H9 (cell line): ENCODE measurements around the gene DPH2. TPM values are rescaled to one million over a fixed set of nuclear protein-coding genes. Genes with fewer than 3 reads are reported as not detected.

Experiments used
- DNase-seq: peaks from one replicate; pipeline ENCODE4 v3.0.0-alpha.2; 2017
- H2AFZ ChIP-seq: one replicate; pipeline ENCODE4 v1.6.1; 2013; ENCODE audit warnings: mild to moderate bottlenecking, low read length, control low read depth, moderate library complexity
- H2AK5ac ChIP-seq: 2 replicates; pipeline ENCODE4 v1.6.1; 2013; ENCODE audit warnings: low read length, control low read depth, mixed read lengths; ENCODE audit not compliant: insufficient read length
- H2BK120ac ChIP-seq: one replicate; pipeline ENCODE4 v1.6.1; 2013; ENCODE audit warnings: low read depth, mild to moderate bottlenecking, low read length, control low read depth, inconsistent platforms; ENCODE audit not compliant: poor library complexity, severe bottlenecking
- H2BK12ac ChIP-seq: 2 replicates; pipeline ENCODE4 v1.6.1; 2013; ENCODE audit warnings: low read length, control low read depth, mixed read lengths, low read depth; ENCODE audit not compliant: insufficient read length
- H2BK15ac ChIP-seq: 2 replicates; pipeline ENCODE4 v1.6.1; 2013; ENCODE audit warnings: low read depth, low read length, control low read depth
- H2BK20ac ChIP-seq: one replicate; pipeline ENCODE4 v1.6.1; 2013; ENCODE audit warnings: low read depth, mild to moderate bottlenecking, low read length, control low read depth, inconsistent platforms; ENCODE audit not compliant: poor library complexity, severe bottlenecking
- H2BK5ac ChIP-seq: 2 replicates; pipeline ENCODE4 v1.6.1; 2013; ENCODE audit warnings: low read length, control low read depth, mixed read lengths; ENCODE audit not compliant: insufficient read length
- H3K14ac ChIP-seq: 2 replicates; pipeline ENCODE4 v1.6.1; 2013; ENCODE audit warnings: low read length, control low read depth; ENCODE audit not compliant: insufficient read depth
- H3K18ac ChIP-seq: 2 replicates; pipeline ENCODE4 v1.6.1; 2013; ENCODE audit warnings: low read depth, mild to moderate bottlenecking, mixed read lengths, low read length, control low read depth; ENCODE audit not compliant: insufficient read length
- H3K23ac ChIP-seq: 2 replicates; pipeline ENCODE4 v1.6.1; 2013; ENCODE audit warnings: low read length, control low read depth, mixed read lengths, low read depth; ENCODE audit not compliant: insufficient read length
- H3K23me2 ChIP-seq: 2 replicates; pipeline ENCODE4 v1.6.1; 2013; ENCODE audit warnings: low read depth, mild to moderate bottlenecking, mixed read lengths, low read length, control low read depth; ENCODE audit not compliant: insufficient read length, poor library complexity, severe bottlenecking
- H3K27ac ChIP-seq: 2 replicates; pipeline ENCODE4 v1.5.1; 2013; ENCODE audit warnings: low read length, control low read depth, mixed read lengths, low read depth; ENCODE audit not compliant: insufficient read length
- H3K27me3 ChIP-seq: 2 replicates; pipeline ENCODE4 v1.6.1; 2013; ENCODE audit warnings: low read length, control low read depth, inconsistent platforms; ENCODE audit not compliant: insufficient read depth
- H3K4ac ChIP-seq: 2 replicates; pipeline ENCODE4 v1.6.1; 2013; ENCODE audit warnings: low read depth, mild to moderate bottlenecking, control low read depth, inconsistent platforms, low read length, moderate library complexity
- H3K4me1 ChIP-seq: 2 replicates; pipeline ENCODE4 v1.6.1; 2013; ENCODE audit warnings: low read length, control low read depth, inconsistent platforms; ENCODE audit not compliant: insufficient read depth
- H3K4me2 ChIP-seq: 2 replicates; pipeline ENCODE4 v1.6.1; 2013; ENCODE audit warnings: low read length, control low read depth, mixed read lengths; ENCODE audit not compliant: insufficient read length, insufficient read depth
- H3K56ac ChIP-seq: 2 replicates; pipeline ENCODE4 v1.6.1; 2013; ENCODE audit warnings: low read depth, mild to moderate bottlenecking, mixed read lengths, low read length, control low read depth; ENCODE audit not compliant: insufficient read length
- H3K79me1 ChIP-seq: 2 replicates; pipeline ENCODE4 v1.6.1; 2013; ENCODE audit warnings: low read depth, mild to moderate bottlenecking, moderate library complexity, low read length, control low read depth, inconsistent platforms; ENCODE audit not compliant: insufficient read depth, poor library complexity, severe bottlenecking
- H3K79me2 ChIP-seq: 2 replicates; pipeline ENCODE4 v1.6.1; 2013; ENCODE audit warnings: low read length, control low read depth, inconsistent platforms; ENCODE audit not compliant: insufficient read depth
- H3K9ac ChIP-seq: 2 replicates; pipeline ENCODE4 v1.6.1; 2013; ENCODE audit warnings: low read length, control low read depth, mixed read lengths; ENCODE audit not compliant: insufficient read length; ENCODE audit errors: extremely low read depth
- H3K9me3 ChIP-seq: one replicate; pipeline ENCODE4 v1.6.1; 2013; ENCODE audit warnings: low read depth, low read length, inconsistent platforms; ENCODE audit not compliant: control insufficient read depth
- H3T11ph ChIP-seq: one replicate; pipeline ENCODE4 v1.6.1; 2013; ENCODE audit warnings: mild to moderate bottlenecking, low read length, control low read depth, inconsistent platforms
- H4K20me1 ChIP-seq: one replicate; pipeline ENCODE4 v1.6.1; 2013; ENCODE audit not compliant: control insufficient read depth, insufficient read length, insufficient read depth
- H4K5ac ChIP-seq: 2 replicates; pipeline ENCODE4 v1.6.1; 2013; ENCODE audit warnings: low read depth, mild to moderate bottlenecking, mixed read lengths, low read length, control low read depth; ENCODE audit not compliant: insufficient read length
- H4K8ac ChIP-seq: replicated peaks from 2 replicates; pipeline ENCODE4 v1.6.1; 2013; ENCODE audit warnings: low read length, control low read depth, mixed read lengths, low read depth; ENCODE audit not compliant: insufficient read length
- H4K91ac ChIP-seq: 2 replicates; pipeline ENCODE4 v1.6.1; 2013; ENCODE audit warnings: low read depth, mild to moderate bottlenecking, moderate library complexity, mixed read lengths, low read length, control low read depth; ENCODE audit not compliant: insufficient read length
- H3K27ac Mint-ChIP-seq, 3 experiments: 2 replicates in 2 of 3; 3 replicates in 1 of 3; pipeline ENCODE4 v1.8.0; 2020 to 2021; ENCODE audit warnings: mixed read lengths in 3 of 3, mild to moderate bottlenecking in 1 of 3, moderate library complexity in 1 of 3
- H3K27me3 Mint-ChIP-seq: 2 replicates; pipeline ENCODE4 v1.8.0; 2021; ENCODE audit warnings: low read depth, mild to moderate bottlenecking, moderate library complexity, mixed read lengths
- H3K36me3 Mint-ChIP-seq, 3 experiments: 2 replicates in 2 of 3; 3 replicates in 1 of 3; pipeline ENCODE4 v1.8.0; 2020 to 2021; ENCODE audit warnings: low read depth in 3 of 3, mixed read lengths in 3 of 3; ENCODE audit not compliant: insufficient read depth in 1 of 3
- H3K4me1 Mint-ChIP-seq, 2 experiments: 2 replicates each; pipeline ENCODE4 v1.8.0; 2020; ENCODE audit warnings: mixed read lengths in 2 of 2
- H3K4me3 Mint-ChIP-seq, 2 experiments: 2 replicates in 1 of 2; 3 replicates in 1 of 2; pipeline ENCODE4 v1.8.0; 2020 to 2021; ENCODE audit warnings: mild to moderate bottlenecking in 2 of 2, mixed read lengths in 2 of 2, moderate library complexity in 1 of 2
- H3K9me3 Mint-ChIP-seq, 2 experiments: 2 replicates in 1 of 2; 3 replicates in 1 of 2; pipeline ENCODE4 v1.8.0; 2020; ENCODE audit warnings: mild to moderate bottlenecking in 2 of 2, mixed read lengths in 2 of 2, moderate library complexity in 1 of 2
- WGBS: extraction: QIAGEN DNeasy Blood & Tissue Kit; methylation state at CpG from one replicate; pipeline ENCODE4 v1.1.7; 2013; ENCODE audit warnings: missing lambda C conversion rate, low lambda C conversion rate, mixed read lengths; ENCODE audit not compliant: insufficient read length; ENCODE audit errors: extremely low coverage; 5-methylcytosine and 5-hydroxymethylcytosine counted together
- total RNA-seq: library from RNA; stranded (reverse); gene quantifications from 2 replicates; pipeline ENCODE4 v1.2.1, GENCODE V29; 2021
- TF ChIP-seq, protein P1 (sequence below): fragments of 200-600 bp; sonication (generic); conservative IDR thresholded peaks from 3 replicates; pipeline ENCODE4 v1.8.0; 2021; ENCODE audit warnings: antibody characterized with exemption, mild to moderate bottlenecking

DPH2 gene
- total RNA-seq, 1 experiment from 2014 or later: 74.4 TPM

DNA sequence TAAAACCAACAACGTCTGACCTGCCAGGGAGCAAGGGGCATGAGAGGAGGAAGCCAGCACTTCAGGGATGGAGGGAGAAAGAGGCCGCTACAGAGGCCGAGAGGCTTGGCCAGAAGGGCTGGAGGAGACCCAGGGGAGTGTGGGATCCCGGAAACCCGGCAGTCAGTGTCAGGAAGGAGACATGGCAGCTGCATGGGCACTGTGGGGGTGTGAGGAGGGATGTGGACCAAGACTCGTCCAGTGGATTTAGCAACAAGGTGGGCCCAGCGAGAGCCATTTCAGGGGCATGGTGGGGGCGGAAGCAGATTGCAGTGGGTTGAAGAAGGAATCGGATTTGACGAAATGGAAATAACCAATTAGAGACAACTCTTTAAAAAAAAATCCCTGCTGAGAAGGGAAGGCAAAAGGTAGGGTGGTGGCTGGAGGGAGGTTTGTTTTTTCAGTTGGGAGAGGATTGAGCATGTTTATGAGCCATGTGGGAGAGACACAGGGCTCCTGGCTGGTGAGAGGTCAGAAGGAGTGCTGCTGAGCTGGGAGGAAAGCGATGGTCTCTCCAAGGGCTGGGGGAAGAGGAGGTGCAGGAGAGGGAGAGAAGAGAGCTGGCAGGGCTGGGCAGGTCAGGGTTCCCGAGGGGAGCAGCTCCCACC lies 13.6 kb downstream of the DPH2 start:
- Mint-ChIP-seq H3K27ac (peak overlapping the region in 1 of 3 experiments; percentile 36; a peak in 2 of 7 replicates), H3K9me3 (no peaks in the 10 kb centered on the region; a peak in 1 of 5 replicates), H3K4me1 (peaks cover 13 to 14% of the 10 kb centered on the region in 2 experiments), H3K36me3 (peaks cover 16 to 52% (median 47%) of the 10 kb centered on the region in 3 experiments; a peak in 6 of 7 replicates), H3K4me3 (no peak overlapping the region; a peak in 1 of 5 replicates), H3K27me3 (no peaks in the 10 kb centered on the region; the same call in 1 of the 2 replicates)
- Histone ChIP-seq H3K79me1 (no peaks in the 10 kb centered on the region), H2AFZ (no peak overlapping the region), H3K27ac (no peak overlapping the region), H2BK120ac (no peak overlapping the region), H3K23ac (no peak overlapping the region), H3K18ac (no peak overlapping the region), H3K9ac (no peak overlapping the region), H2AK5ac (no peak overlapping the region), H3K4me1 (peaks cover 3% of the 10 kb centered on the region; the same call in 1 of the 2 replicates), H3K9me3 (no peaks in the 10 kb centered on the region), H4K20me1 (no peaks in the 10 kb centered on the region), H3K27me3 (no peaks in the 10 kb centered on the region), H3K14ac (no peak overlapping the region), H4K91ac (no peak overlapping the region), H4K5ac (no peak overlapping the region), H3T11ph (no peak overlapping the region), H2BK12ac (no peak overlapping the region), H3K79me2 (no peaks in the 10 kb centered on the region; the same call in 1 of the 2 replicates), H2BK15ac (no peak overlapping the region), H3K4ac (no peak overlapping the region), H2BK20ac (no peak overlapping the region), H2BK5ac (no peak overlapping the region), H4K8ac (no peak overlapping the region), H3K23me2 (peaks cover 10% of the 10 kb centered on the region), H3K56ac (no peak overlapping the region), H3K4me2 (no peak overlapping the region)
- DNase-seq: no peak
- TF ChIP-seq, protein P1, sequence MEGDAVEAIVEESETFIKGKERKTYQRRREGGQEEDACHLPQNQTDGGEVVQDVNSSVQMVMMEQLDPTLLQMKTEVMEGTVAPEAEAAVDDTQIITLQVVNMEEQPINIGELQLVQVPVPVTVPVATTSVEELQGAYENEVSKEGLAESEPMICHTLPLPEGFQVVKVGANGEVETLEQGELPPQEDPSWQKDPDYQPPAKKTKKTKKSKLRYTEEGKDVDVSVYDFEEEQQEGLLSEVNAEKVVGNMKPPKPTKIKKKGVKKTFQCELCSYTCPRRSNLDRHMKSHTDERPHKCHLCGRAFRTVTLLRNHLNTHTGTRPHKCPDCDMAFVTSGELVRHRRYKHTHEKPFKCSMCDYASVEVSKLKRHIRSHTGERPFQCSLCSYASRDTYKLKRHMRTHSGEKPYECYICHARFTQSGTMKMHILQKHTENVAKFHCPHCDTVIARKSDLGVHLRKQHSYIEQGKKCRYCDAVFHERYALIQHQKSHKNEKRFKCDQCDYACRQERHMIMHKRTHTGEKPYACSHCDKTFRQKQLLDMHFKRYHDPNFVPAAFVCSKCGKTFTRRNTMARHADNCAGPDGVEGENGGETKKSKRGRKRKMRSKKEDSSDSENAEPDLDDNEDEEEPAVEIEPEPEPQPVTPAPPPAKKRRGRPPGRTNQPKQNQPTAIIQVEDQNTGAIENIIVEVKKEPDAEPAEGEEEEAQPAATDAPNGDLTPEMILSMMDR: no peak
- WGBS: no CpG with 5 or more reads among the region's 12 CpGs
